ENCODE results near the gene HELQ. TPM values are rescaled to one million over a fixed set of nuclear protein-coding genes. Genes with fewer than 3 reads are reported as not detected.

Gene HELQ
- total and polyA plus RNA-seq, 2 donors (not counting 1 experiment from before 2014, with no cell fraction given) = 21.7 to 42.4 TPM

- no peak overlapping the region for H3K4me3 ChIP-seq (ENCODE audit: control extremely low read depth in 1 of 5, extremely low read depth in 1 of 5, insufficient read depth in 1 of 5, low read depth in 2 of 5, low read length in 4 of 5)
- no peak overlapping the region for H3K4me2 ChIP-seq (replicated peaks; ENCODE audit: low read depth, low read length, poor library complexity, severe bottlenecking)
- H3K9ac ChIP-seq (ENCODE audit: low read length) = no peak overlapping the region
- TF ChIP-seq EZH2 (IDR thresholded peaks at IDR 0.05; ENCODE audit: borderline replicate concordance, insufficient read depth, low read depth, low read length, poor library complexity, severe bottlenecking) = no peak
- no peaks in the 10 kb centered on the region for H3K4me1 ChIP-seq (ENCODE audit: control insufficient read depth in 2 of 2, insufficient read depth in 2 of 2, low read length in 2 of 2)
- H3K27me3 ChIP-seq (replicated peaks in 1 of 4; ENCODE audit: control extremely low read depth in 1 of 4, control insufficient read depth in 3 of 4, insufficient read depth in 4 of 4, low read length in 3 of 4) = no peaks in the 10 kb centered on the region
- no peak overlapping the region for H2AFZ ChIP-seq (ENCODE audit: insufficient read depth, low read depth, low read length, poor library complexity, severe bottlenecking)
- ChIA-PET POLR2A (no interaction called here), CTCF (interaction anchor here (0.9 to 1.2 kb wide), 2 partner anchors 134 to 136 kb away, joined by 3 read pairs; no protein-coding TSS in a partner anchor)
- Mint-ChIP-seq H3K27ac (no peak overlapping the region), H3K4me3 (no peak overlapping the region), H3K4me1 (peaks cover 3% of the 10 kb centered on the region), H3K27me3 (no peaks in the 10 kb centered on the region), H3K9me3 (ENCODE audit: insufficient read depth) (no peaks in the 10 kb centered on the region)
- 91% methylated on average over 10 of the region's 10 CpGs for WGBS (ENCODE audit: insufficient coverage)
- H4K20me1 ChIP-seq (ENCODE audit: control insufficient read depth, insufficient read depth, low read length, poor library complexity, severe bottlenecking) = no peaks in the 10 kb centered on the region
- H3K79me2 ChIP-seq (ENCODE audit: control insufficient read depth, insufficient read depth, low read length) = no peaks in the 10 kb centered on the region
- no peak for DNase-seq
- no peaks in the 10 kb centered on the region for H3K9me3 ChIP-seq (ENCODE audit: control extremely low read depth in 1 of 3, control insufficient read depth in 2 of 3, insufficient read depth in 1 of 3, low read length in 2 of 3)
- ATAC-seq (ENCODE audit: low read depth) = no peak
- H3K36me3 ChIP-seq (replicated peaks in 1 of 2; ENCODE audit: control extremely low read depth in 1 of 2, control insufficient read depth in 1 of 2, extremely low read depth in 1 of 2, insufficient read depth in 2 of 2, low read length in 1 of 2) = no peaks in the 10 kb centered on the region
- H3K27ac ChIP-seq (ENCODE audit: low read length in 2 of 2) = no peak overlapping the region
- intact Hi-C loops (cut with micrococcal nuclease) = no loop called here
Measured at GRCh38 chr4:83504996-83505395, 49.4 kb upstream of the HELQ start.

DNA sequence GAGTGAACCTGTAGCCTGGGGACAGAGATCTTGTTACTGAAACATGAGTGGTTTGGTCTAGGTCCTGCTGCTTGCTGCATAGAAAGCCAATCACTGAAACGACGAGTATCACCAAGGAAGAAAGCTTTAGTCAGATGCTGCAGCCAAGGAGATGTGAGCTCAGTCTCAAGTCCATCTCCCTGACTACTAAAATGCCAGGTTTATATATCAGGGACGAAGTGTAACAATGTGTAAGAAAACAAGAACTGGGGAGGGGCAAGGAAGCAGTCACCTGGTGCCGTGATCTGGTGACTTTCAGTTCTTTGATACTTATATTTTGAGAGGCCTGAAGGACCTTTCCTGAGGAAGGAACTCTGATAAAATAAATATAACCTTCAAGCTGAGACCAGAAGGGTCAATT, 48.9 kb upstream of the HELQ start:
- Mint-ChIP-seq H3K9me3 (ENCODE audit: insufficient read depth) (no peaks in the 10 kb centered on the region), H3K27ac (no peak overlapping the region), H3K27me3 (no peaks in the 10 kb centered on the region), H3K4me1 (peaks cover 3% of the 10 kb centered on the region), H3K4me3 (no peak overlapping the region)
- Histone ChIP-seq H3K36me3 (replicated peaks in 1 of 2; ENCODE audit: control extremely low read depth in 1 of 2, control insufficient read depth in 1 of 2, extremely low read depth in 1 of 2, insufficient read depth in 2 of 2, low read length in 1 of 2) (no peaks in the 10 kb centered on the region), H3K4me3 (ENCODE audit: control extremely low read depth in 1 of 5, extremely low read depth in 1 of 5, insufficient read depth in 1 of 5, low read depth in 2 of 5, low read length in 4 of 5) (no peak overlapping the region), H3K27ac (ENCODE audit: low read length in 2 of 2) (no peak overlapping the region), H3K9me3 (ENCODE audit: control extremely low read depth in 1 of 3, control insufficient read depth in 2 of 3, insufficient read depth in 1 of 3, low read length in 2 of 3) (no peaks in the 10 kb centered on the region), H2AFZ (ENCODE audit: insufficient read depth, low read depth, low read length, poor library complexity, severe bottlenecking) (peak overlapping the region; percentile 40), H3K79me2 (ENCODE audit: control insufficient read depth, insufficient read depth, low read length) (no peaks in the 10 kb centered on the region), H4K20me1 (ENCODE audit: control insufficient read depth, insufficient read depth, low read length, poor library complexity, severe bottlenecking) (no peaks in the 10 kb centered on the region), H3K27me3 (replicated peaks in 1 of 4; ENCODE audit: control extremely low read depth in 1 of 4, control insufficient read depth in 3 of 4, insufficient read depth in 4 of 4, low read length in 3 of 4) (no peaks in the 10 kb centered on the region), H3K9ac (ENCODE audit: low read length) (no peak overlapping the region), H3K4me1 (ENCODE audit: control insufficient read depth in 2 of 2, insufficient read depth in 2 of 2, low read length in 2 of 2) (no peaks in the 10 kb centered on the region), H3K4me2 (replicated peaks; ENCODE audit: low read depth, low read length, poor library complexity, severe bottlenecking) (no peak overlapping the region)
- CTCF ChIA-PET = interaction anchor here (0.9 to 1.2 kb wide), 3 partner anchors 133 to 137 kb away, joined by 3 read pairs; no protein-coding TSS in a partner anchor
- no peak for ATAC-seq (ENCODE audit: low read depth)
- POLR2A ChIA-PET = no interaction called here
- intact Hi-C loops (cut with micrococcal nuclease) = no loop called here
- 67% methylated on average over 2 of the region's 4 CpGs for WGBS (ENCODE audit: insufficient coverage)
- DNase-seq = no peak
- TF ChIP-seq, protein P1, sequence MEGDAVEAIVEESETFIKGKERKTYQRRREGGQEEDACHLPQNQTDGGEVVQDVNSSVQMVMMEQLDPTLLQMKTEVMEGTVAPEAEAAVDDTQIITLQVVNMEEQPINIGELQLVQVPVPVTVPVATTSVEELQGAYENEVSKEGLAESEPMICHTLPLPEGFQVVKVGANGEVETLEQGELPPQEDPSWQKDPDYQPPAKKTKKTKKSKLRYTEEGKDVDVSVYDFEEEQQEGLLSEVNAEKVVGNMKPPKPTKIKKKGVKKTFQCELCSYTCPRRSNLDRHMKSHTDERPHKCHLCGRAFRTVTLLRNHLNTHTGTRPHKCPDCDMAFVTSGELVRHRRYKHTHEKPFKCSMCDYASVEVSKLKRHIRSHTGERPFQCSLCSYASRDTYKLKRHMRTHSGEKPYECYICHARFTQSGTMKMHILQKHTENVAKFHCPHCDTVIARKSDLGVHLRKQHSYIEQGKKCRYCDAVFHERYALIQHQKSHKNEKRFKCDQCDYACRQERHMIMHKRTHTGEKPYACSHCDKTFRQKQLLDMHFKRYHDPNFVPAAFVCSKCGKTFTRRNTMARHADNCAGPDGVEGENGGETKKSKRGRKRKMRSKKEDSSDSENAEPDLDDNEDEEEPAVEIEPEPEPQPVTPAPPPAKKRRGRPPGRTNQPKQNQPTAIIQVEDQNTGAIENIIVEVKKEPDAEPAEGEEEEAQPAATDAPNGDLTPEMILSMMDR (IDR thresholded peaks at IDR 0.05) = no peak
- no peak for TF ChIP-seq EZH2 (IDR thresholded peaks at IDR 0.05; ENCODE audit: borderline replicate concordance, insufficient read depth, low read depth, low read length, poor library complexity, severe bottlenecking)
